Muscle layer of colon (tissue), 2 donors: ENCODE data around the gene HS6ST3.
"Not testable (repeated sequence)": the region's sequence is repeated elsewhere in the genome, so short reads cannot be mapped to it uniquely, and the experiment has no call there.

Experiments
- H3K27ac ChIP-seq: one replicate; pipeline ENCODE4 v1.7.0; 2013; ENCODE audit warnings: low read depth, mild to moderate bottlenecking, low read length, moderate library complexity
- H3K27me3 ChIP-seq, 2 donors: one replicate each; pipeline ENCODE4 v1.7.0; 2013; ENCODE audit warnings: low read length in 2 of 2, mild to moderate bottlenecking in 2 of 2; ENCODE audit not compliant: insufficient read depth in 2 of 2, control insufficient read depth in 1 of 2
- H3K36me3 ChIP-seq: one replicate; pipeline ENCODE4 v1.7.0; 2013; ENCODE audit warnings: mild to moderate bottlenecking, low read length; ENCODE audit not compliant: insufficient read depth
- H3K4me1 ChIP-seq: one replicate; pipeline ENCODE4 v1.7.0; 2013; ENCODE audit warnings: mild to moderate bottlenecking, low read length; ENCODE audit not compliant: insufficient read depth
- H3K4me3 ChIP-seq, 2 donors: one replicate each; pipeline ENCODE4 v1.7.0; 2013; ENCODE audit warnings: low read length in 2 of 2, low read depth in 1 of 2, mild to moderate bottlenecking in 1 of 2, moderate library complexity in 1 of 2
- H3K9ac ChIP-seq: one replicate; pipeline ENCODE4 v1.7.0; 2013; ENCODE audit warnings: low read length
- H3K9me3 ChIP-seq: one replicate; pipeline ENCODE4 v1.7.0; 2013; ENCODE audit warnings: mild to moderate bottlenecking, low read length
- donor health status: abdominal sarcoma.
- donor health status: Adenocarcinoma of cecum.

The HS6ST3 gene

GRCh38 chr13:96511587-96511986 is 421.7 kb downstream of the HS6ST3 start:
- Histone ChIP-seq H3K27me3 (no peaks in the 10 kb centered on the region), H3K9me3 (no peaks in the 10 kb centered on the region), H3K4me1 (no peaks in the 10 kb centered on the region), H3K36me3 (no peaks in the 10 kb centered on the region), H3K4me3 (no peak overlapping the region), H3K9ac (no peak overlapping the region), H3K27ac (no peak overlapping the region)

- no peaks in the 10 kb centered on the region for H3K36me3 ChIP-seq
- H3K27ac ChIP-seq = no peak overlapping the region
- H3K9ac ChIP-seq = no peak overlapping the region
- H3K4me1 ChIP-seq = no peaks in the 10 kb centered on the region
- H3K9me3 ChIP-seq = no peaks in the 10 kb centered on the region
- H3K4me3 ChIP-seq = no peak overlapping the region
- H3K27me3 ChIP-seq = no peaks in the 10 kb centered on the region
Measured at GRCh38 chr13:96519380-96519779, 429.5 kb downstream of the HS6ST3 start.

GRCh38 chr13:96524398-96525020 is 434.6 kb downstream of the HS6ST3 start:
- not testable (repeated sequence) for H3K9me3 ChIP-seq, H3K27ac ChIP-seq, H3K4me3 ChIP-seq, H3K4me1 ChIP-seq, H3K9ac ChIP-seq, H3K36me3 ChIP-seq, H3K27me3 ChIP-seq

- H3K27me3 ChIP-seq = no peaks in the 10 kb centered on the region
- H3K36me3 ChIP-seq = no peaks in the 10 kb centered on the region
- no peak overlapping the region for H3K27ac ChIP-seq
- no peak overlapping the region for H3K9ac ChIP-seq
- no peak overlapping the region for H3K4me3 ChIP-seq
- H3K4me1 ChIP-seq = no peaks in the 10 kb centered on the region
- no peaks in the 10 kb centered on the region for H3K9me3 ChIP-seq
Measured at GRCh38 chr13:96525715-96526114, 435.8 kb downstream of the HS6ST3 start.

- no peaks in the 10 kb centered on the region for H3K36me3 ChIP-seq
- no peak overlapping the region for H3K9ac ChIP-seq
- H3K4me3 ChIP-seq = no peak overlapping the region
- H3K27me3 ChIP-seq = no peaks in the 10 kb centered on the region
- H3K27ac ChIP-seq = no peak overlapping the region
- no peaks in the 10 kb centered on the region for H3K9me3 ChIP-seq
- no peaks in the 10 kb centered on the region for H3K4me1 ChIP-seq
Measured at GRCh38 chr13:96527497-96527896, 437.6 kb downstream of the HS6ST3 start.

- Histone ChIP-seq H3K27ac (no peak overlapping the region), H3K4me1 (no peaks in the 10 kb centered on the region), H3K4me3 (no peak overlapping the region), H3K9me3 (no peaks in the 10 kb centered on the region), H3K27me3 (no peaks in the 10 kb centered on the region), H3K9ac (no peak overlapping the region), H3K36me3 (no peaks in the 10 kb centered on the region)
Measured at GRCh38 chr13:96532804-96533203, 442.9 kb downstream of the HS6ST3 start.

- no peaks in the 10 kb centered on the region for H3K36me3 ChIP-seq
- H3K27ac ChIP-seq = no peak overlapping the region
- H3K4me3 ChIP-seq = no peak overlapping the region
- H3K9ac ChIP-seq = no peak overlapping the region
- no peaks in the 10 kb centered on the region for H3K9me3 ChIP-seq
- no peaks in the 10 kb centered on the region for H3K27me3 ChIP-seq
- H3K4me1 ChIP-seq = no peaks in the 10 kb centered on the region
Measured at GRCh38 chr13:96533408-96533807, 443.5 kb downstream of the HS6ST3 start.

- no peaks in the 10 kb centered on the region for H3K27me3 ChIP-seq
- no peak overlapping the region for H3K27ac ChIP-seq
- H3K4me1 ChIP-seq = no peaks in the 10 kb centered on the region
- H3K9ac ChIP-seq = no peak overlapping the region
- H3K36me3 ChIP-seq = no peaks in the 10 kb centered on the region
- H3K9me3 ChIP-seq = no peaks in the 10 kb centered on the region
- H3K4me3 ChIP-seq = no peak overlapping the region
Measured at GRCh38 chr13:96539791-96540190, 449.9 kb downstream of the HS6ST3 start.

- no peaks in the 10 kb centered on the region for H3K9me3 ChIP-seq
Measured at GRCh38 chr13:96540670-96541069, 450.8 kb downstream of the HS6ST3 start.

GRCh38 chr13:96542986-96543385 is 453.1 kb downstream of the HS6ST3 start:
- Histone ChIP-seq H3K27ac (no peak overlapping the region), H3K4me3 (no peak overlapping the region), H3K27me3 (no peaks in the 10 kb centered on the region), H3K9ac (no peak overlapping the region), H3K36me3 (no peaks in the 10 kb centered on the region), H3K9me3 (no peaks in the 10 kb centered on the region), H3K4me1 (no peaks in the 10 kb centered on the region)

More at GRCh38 chr13:96540670-96541069, 450.8 kb downstream of the HS6ST3 start:
- Histone ChIP-seq H3K27ac (no peak overlapping the region), H3K36me3 (no peaks in the 10 kb centered on the region), H3K4me3 (no peak overlapping the region), H3K9ac (no peak overlapping the region), H3K27me3 (no peaks in the 10 kb centered on the region), H3K4me1 (no peaks in the 10 kb centered on the region)

- H3K36me3 ChIP-seq = no peaks in the 10 kb centered on the region
- no peaks in the 10 kb centered on the region for H3K9me3 ChIP-seq
- no peaks in the 10 kb centered on the region for H3K27me3 ChIP-seq
- H3K27ac ChIP-seq = no peak overlapping the region
- H3K4me3 ChIP-seq = no peak overlapping the region
- no peak overlapping the region for H3K9ac ChIP-seq
- no peaks in the 10 kb centered on the region for H3K4me1 ChIP-seq
Measured at GRCh38 chr13:96544957-96545356, 455.1 kb downstream of the HS6ST3 start.

GRCh38 chr13:96546463-96546862 is 456.6 kb downstream of the HS6ST3 start:
- H3K27me3 ChIP-seq = no peaks in the 10 kb centered on the region
- no peak overlapping the region for H3K27ac ChIP-seq
- H3K9me3 ChIP-seq = no peaks in the 10 kb centered on the region
- no peaks in the 10 kb centered on the region for H3K36me3 ChIP-seq
- no peaks in the 10 kb centered on the region for H3K4me1 ChIP-seq
- no peak overlapping the region for H3K4me3 ChIP-seq
- H3K9ac ChIP-seq = no peak overlapping the region
